Peyer's patch (tissue), 4 donors: Measurements from ENCODE around the gene SLC7A11.

Experiments used
- POLR2A ChIP-seq, 2 donors: fragments of 450-650 bp; IDR thresholded peaks; one replicate each; pipeline ENCODE4 v1.5.1; 2017; ENCODE audit warnings: antibody characterized with exemption in 2 of 2, mild to moderate bottlenecking in 2 of 2, moderate library complexity in 2 of 2
- TF ChIP-seq, protein P1 (sequence below), 6 experiments: fragments of 450-650 bp in 4 of 6; fragments of 200-600 bp in 2 of 6; sonication (generic) in 1 of 6; IDR thresholded peaks; one replicate each; pipeline ENCODE4 v1.5.1; 2017 to 2019; ENCODE audit warnings: antibody characterized with exemption in 6 of 6, mild to moderate bottlenecking in 3 of 6, moderate library complexity in 1 of 6

DNA sequence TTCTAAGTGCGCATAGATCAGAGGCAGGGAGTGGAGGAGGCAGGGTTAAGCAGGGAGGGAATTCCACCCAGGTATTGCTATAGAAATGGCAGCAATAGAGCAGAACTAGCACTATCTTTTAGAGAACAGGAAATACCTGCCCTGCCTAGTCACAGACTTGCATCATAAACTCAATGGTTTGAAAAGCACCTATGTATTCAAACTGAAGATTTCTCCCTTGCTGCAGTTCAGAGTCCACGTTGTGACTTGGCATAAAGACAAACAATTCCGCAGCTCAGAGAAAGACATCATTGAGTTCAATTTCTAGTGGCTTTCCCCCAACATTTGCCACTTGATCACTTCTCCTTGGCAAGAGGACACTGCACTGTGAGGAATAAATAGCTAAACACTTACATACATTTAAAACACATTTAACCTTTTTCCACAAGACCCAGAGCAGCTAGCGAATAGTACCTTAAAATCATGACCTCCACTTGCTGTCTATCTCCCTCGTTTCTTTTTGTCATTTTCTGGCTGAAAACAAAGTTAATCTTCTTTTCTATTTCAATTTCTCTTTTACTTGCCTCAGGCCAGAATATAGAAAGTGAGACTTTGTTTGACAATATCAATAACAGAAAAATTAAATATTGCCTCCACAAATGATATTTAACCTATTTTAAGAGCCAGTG is 42.4 kb downstream of the SLC7A11 start:
- TF ChIP-seq, protein P1, sequence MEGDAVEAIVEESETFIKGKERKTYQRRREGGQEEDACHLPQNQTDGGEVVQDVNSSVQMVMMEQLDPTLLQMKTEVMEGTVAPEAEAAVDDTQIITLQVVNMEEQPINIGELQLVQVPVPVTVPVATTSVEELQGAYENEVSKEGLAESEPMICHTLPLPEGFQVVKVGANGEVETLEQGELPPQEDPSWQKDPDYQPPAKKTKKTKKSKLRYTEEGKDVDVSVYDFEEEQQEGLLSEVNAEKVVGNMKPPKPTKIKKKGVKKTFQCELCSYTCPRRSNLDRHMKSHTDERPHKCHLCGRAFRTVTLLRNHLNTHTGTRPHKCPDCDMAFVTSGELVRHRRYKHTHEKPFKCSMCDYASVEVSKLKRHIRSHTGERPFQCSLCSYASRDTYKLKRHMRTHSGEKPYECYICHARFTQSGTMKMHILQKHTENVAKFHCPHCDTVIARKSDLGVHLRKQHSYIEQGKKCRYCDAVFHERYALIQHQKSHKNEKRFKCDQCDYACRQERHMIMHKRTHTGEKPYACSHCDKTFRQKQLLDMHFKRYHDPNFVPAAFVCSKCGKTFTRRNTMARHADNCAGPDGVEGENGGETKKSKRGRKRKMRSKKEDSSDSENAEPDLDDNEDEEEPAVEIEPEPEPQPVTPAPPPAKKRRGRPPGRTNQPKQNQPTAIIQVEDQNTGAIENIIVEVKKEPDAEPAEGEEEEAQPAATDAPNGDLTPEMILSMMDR (IDR thresholded peaks at IDR 0.05): no peak
- no peak for TF ChIP-seq POLR2A (IDR thresholded peaks at IDR 0.05)
